Left lung (tissue), 10 donors: ENCODE results near the gene SLC43A3. TPM values are rescaled to one million over a fixed set of nuclear protein-coding genes. Genes with fewer than 3 reads are reported as not detected.

ENCODE experiments used
- ATAC-seq: fragments of 200-7000 bp; cut with Tn5 transposase; one replicate; pipeline ENCODE4 v1.9.1; 2020; ENCODE audit warnings: moderate library complexity
- DNase-seq, 4 donors: peaks; one replicate each; pipeline ENCODE4 v3.0.0-alpha.2; 2013 to 2020
- H3K27ac ChIP-seq, 2 donors: fragments of 200-600 bp; sonication (generic) in 1 of 2; one replicate each; pipeline versions ENCODE4 v1.5.0 to v1.8.0; 2020 to 2021
- H3K27me3 ChIP-seq, 2 donors: fragments of 200-600 bp; sonication (generic) in 1 of 2; one replicate each; pipeline versions ENCODE4 v1.5.0 to v1.8.0; 2020 to 2021
- H3K36me3 ChIP-seq, 2 donors: fragments of 200-600 bp; sonication (generic) in 1 of 2; one replicate each; pipeline versions ENCODE4 v1.5.0 to v1.8.0; 2020 to 2021
- H3K4me1 ChIP-seq, 2 donors: fragments of 200-600 bp; one replicate each; pipeline ENCODE4 v1.8.0; 2021
- H3K4me3 ChIP-seq, 2 donors: fragments of 200-600 bp; sonication (generic) in 1 of 2; one replicate each; pipeline versions ENCODE4 v1.5.0 to v1.8.0; 2020 to 2021; ENCODE audit warnings: mild to moderate bottlenecking in 1 of 2
- H3K9me3 ChIP-seq, 2 donors: fragments of 200-600 bp; sonication (generic) in 1 of 2; one replicate each; pipeline versions ENCODE4 v1.5.0 to v1.8.0; 2020 to 2021
- intact Hi-C, 2 donors: fragments of 100-400 bp; cut with DNase I; formaldehyde crosslinking; loops; one replicate each; pipeline versions ENCODE4 v1.11.2 to v1.14.2; 2022
- polyA plus RNA-seq, 6 donors: library from polyadenylated mRNA; unstranded; fragments of 120-200 nt; gene quantifications; one replicate each; pipeline ENCODE4 v1.2.1, GENCODE V29; 2013; ENCODE audit not compliant: insufficient read length in 6 of 6
- total RNA-seq, 2 donors: library from RNA; stranded (reverse); fragmentation: NEBNext Ultra II Directional; extraction: Animal tissue kit (Norgen Biotek cat#: 25700); gene quantifications; one replicate each; pipeline ENCODE4 v1.2.1, GENCODE V29; 2021
- TF ChIP-seq, protein P1 (sequence below), 2 donors: fragments of 200-600 bp; sonication (generic) in 1 of 2; IDR thresholded peaks; one replicate each; pipeline versions ENCODE4 v1.5.0 to v1.8.0; 2021; ENCODE audit warnings: antibody characterized with exemption in 2 of 2
- donor health status: DM: no; HTN: yes; CAD: no.
- donor health status: DM: no; HTN: no; CAD: no.

The SLC43A3 gene
- total and polyA plus RNA-seq, 8 donors = 35.0 to 185 (median 40.8) TPM

DNA sequence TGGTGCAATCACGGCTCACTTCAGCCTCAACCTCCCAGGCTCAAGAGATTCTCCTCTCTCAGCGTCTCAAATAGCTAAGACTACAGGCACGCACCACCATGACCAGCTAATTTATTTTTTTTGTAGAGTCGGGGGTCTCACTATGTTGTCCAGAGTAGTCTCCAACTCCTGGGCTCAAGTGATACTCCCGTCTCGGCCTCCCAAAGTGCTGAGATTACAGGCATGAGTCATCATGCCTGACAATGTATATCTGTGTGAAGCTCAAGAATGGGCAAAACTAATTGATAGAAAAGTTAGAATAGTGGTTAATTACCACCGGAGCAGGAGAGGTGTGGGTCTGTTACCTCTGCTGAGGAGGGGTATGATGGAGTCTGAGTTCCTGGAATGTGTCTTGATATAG lies 9.1 kb upstream of the SLC43A3 start:
- Histone ChIP-seq H3K27me3 (no peaks in the 10 kb centered on the region), H3K9me3 (no peaks in the 10 kb centered on the region), H3K4me1 (peaks cover 21 to 45% of the 10 kb centered on the region in 2 donors), H3K36me3 (no peaks in the 10 kb centered on the region), H3K27ac (no peak overlapping the region), H3K4me3 (no peak overlapping the region)
- intact Hi-C loops = no loop called here
- TF ChIP-seq, protein P1, sequence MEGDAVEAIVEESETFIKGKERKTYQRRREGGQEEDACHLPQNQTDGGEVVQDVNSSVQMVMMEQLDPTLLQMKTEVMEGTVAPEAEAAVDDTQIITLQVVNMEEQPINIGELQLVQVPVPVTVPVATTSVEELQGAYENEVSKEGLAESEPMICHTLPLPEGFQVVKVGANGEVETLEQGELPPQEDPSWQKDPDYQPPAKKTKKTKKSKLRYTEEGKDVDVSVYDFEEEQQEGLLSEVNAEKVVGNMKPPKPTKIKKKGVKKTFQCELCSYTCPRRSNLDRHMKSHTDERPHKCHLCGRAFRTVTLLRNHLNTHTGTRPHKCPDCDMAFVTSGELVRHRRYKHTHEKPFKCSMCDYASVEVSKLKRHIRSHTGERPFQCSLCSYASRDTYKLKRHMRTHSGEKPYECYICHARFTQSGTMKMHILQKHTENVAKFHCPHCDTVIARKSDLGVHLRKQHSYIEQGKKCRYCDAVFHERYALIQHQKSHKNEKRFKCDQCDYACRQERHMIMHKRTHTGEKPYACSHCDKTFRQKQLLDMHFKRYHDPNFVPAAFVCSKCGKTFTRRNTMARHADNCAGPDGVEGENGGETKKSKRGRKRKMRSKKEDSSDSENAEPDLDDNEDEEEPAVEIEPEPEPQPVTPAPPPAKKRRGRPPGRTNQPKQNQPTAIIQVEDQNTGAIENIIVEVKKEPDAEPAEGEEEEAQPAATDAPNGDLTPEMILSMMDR (IDR thresholded peaks at IDR 0.05) = no peak
- DNase-seq (no peak), ATAC-seq (no peak)

GRCh38 chr11:57434640-57435546 lies 8.0 kb upstream of the SLC43A3 start:
- TF ChIP-seq, protein P1 (IDR thresholded peaks at IDR 0.05) = no peak
- DNase-seq (peak in 3 of 4 donors; percentile 33 to 90 (median 76)), ATAC-seq (peak; percentile 73)
- H3K4me3 ChIP-seq = no peak overlapping the region
- H3K9me3 ChIP-seq = no peaks in the 10 kb centered on the region
- peaks cover 21 to 45% of the 10 kb centered on the region in 2 donors for H3K4me1 ChIP-seq
- H3K27ac ChIP-seq = peak overlapping the region; percentile 68 to 83
- intact Hi-C loops = no loop called here
- no peaks in the 10 kb centered on the region for H3K36me3 ChIP-seq
- H3K27me3 ChIP-seq = no peaks in the 10 kb centered on the region

GRCh38 chr11:57432714-57433163 lies 5.8 kb upstream of the SLC43A3 start:
- Histone ChIP-seq H3K4me3 (no peak overlapping the region), H3K27me3 (no peaks in the 10 kb centered on the region), H3K4me1 (peaks cover 27 to 53% of the 10 kb centered on the region in 2 donors), H3K36me3 (no peaks in the 10 kb centered on the region), H3K9me3 (no peaks in the 10 kb centered on the region), H3K27ac (peak overlapping the region; percentile 68 to 83)
- ATAC-seq (peak; percentile 58), DNase-seq (peak in 1 of 4 donors; percentile 77)
- TF ChIP-seq, protein P1 (IDR thresholded peaks at IDR 0.05) = no peak
- intact Hi-C loops = no loop called here

DNA sequence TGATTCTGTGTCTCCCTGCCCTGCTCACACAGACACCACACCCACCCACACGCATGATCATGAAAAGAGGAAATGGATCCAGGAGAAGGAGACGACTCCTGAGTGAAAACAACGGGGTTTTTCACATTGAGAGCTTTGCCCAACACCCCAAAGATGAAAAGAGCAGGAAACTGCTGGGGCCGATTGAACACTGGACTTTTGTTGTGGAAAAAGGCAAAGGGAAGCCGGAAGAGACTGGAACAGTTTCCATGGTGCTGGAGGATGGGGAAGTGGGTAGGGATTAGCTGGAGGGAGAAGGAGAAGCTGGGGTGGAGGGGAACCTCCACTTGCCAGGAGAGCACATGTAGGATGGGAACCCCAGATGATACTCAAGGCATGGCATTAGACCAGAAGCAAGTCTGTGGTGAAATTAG lies 5.2 kb upstream of the SLC43A3 start:
- no peak for ATAC-seq

DNA sequence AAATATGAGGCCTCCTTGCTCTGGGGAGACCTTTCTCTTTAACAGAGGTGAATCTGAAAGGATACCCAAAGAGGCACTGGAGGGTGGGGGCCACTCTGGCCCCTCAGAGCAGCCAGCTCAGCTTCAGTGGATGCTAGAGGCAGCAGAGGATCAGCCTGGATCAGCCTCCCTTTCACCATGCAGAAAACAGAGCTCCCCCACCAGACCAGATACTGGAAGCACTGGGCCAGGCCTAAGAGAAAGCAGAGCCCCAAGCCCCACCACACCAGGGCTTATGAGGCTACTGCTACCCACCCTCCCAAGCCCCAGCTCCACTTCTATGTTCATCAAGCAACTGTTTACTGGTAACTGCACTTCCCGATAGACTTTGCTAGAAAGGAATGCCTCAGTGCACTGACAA lies 4.0 kb upstream of the SLC43A3 start:
- no peaks in the 10 kb centered on the region for H3K27me3 ChIP-seq
- TF ChIP-seq, protein P1 (IDR thresholded peaks at IDR 0.05) = no peak
- no peaks in the 10 kb centered on the region for H3K9me3 ChIP-seq
- intact Hi-C loops = no loop called here
- DNase-seq = no peak
- no peak overlapping the region for H3K4me3 ChIP-seq
- H3K27ac ChIP-seq = peak overlapping the region in 1 of 2 donors; percentile 28
- no peak for ATAC-seq
- peaks cover 0 to under 1% of the 10 kb centered on the region in 2 donors for H3K36me3 ChIP-seq
- H3K4me1 ChIP-seq = peaks cover 37 to 69% of the 10 kb centered on the region in 2 donors

More for the DNA sequence above, 5.2 kb upstream of the SLC43A3 start:
- TF ChIP-seq, protein P1 (IDR thresholded peaks at IDR 0.05) = no peak
- H3K36me3 ChIP-seq = no peaks in the 10 kb centered on the region
- no peaks in the 10 kb centered on the region for H3K9me3 ChIP-seq
- peaks cover 28 to 59% of the 10 kb centered on the region in 2 donors for H3K4me1 ChIP-seq
- H3K4me3 ChIP-seq = no peak overlapping the region
- intact Hi-C loops = no loop called here
- H3K27me3 ChIP-seq = no peaks in the 10 kb centered on the region
- peak in 1 of 4 donors; percentile 34 for DNase-seq
- H3K27ac ChIP-seq = peak overlapping the region in 1 of 2 donors; percentile 83
